Peyer's patch (tissue), 4 donors: ENCODE results near the gene SF3A2. TPM values are rescaled to one million over a fixed set of nuclear protein-coding genes. Genes with fewer than 3 reads are reported as not detected.
"Not testable (repeated sequence)": the region's sequence is repeated elsewhere in the genome, so short reads cannot be mapped to it uniquely, and the experiment has no call there.

ENCODE experiments used
- DNase-seq, 3 donors: peaks; one replicate each; pipeline ENCODE4 v3.0.0-alpha.2; 2017 to 2019
- H3K27ac ChIP-seq, 4 donors: fragments of 200-600 bp; sonication (generic); one replicate each; pipeline ENCODE4 v1.5.1; 2016 to 2019
- H3K27me3 ChIP-seq, 2 donors: fragments of 200-600 bp; sonication (generic); one replicate each; pipeline ENCODE4 v1.5.1; 2019
- H3K36me3 ChIP-seq, 3 donors: fragments of 200-600 bp; sonication (generic); one replicate each; pipeline ENCODE4 v1.5.1; 2016 to 2019
- H3K4me1 ChIP-seq, 4 donors: fragments of 200-600 bp; sonication (generic); one replicate each; pipeline ENCODE4 v1.5.1; 2016 to 2019
- H3K4me3 ChIP-seq, 4 donors: fragments of 200-600 bp; sonication (generic); 1 replicate in 3 of 4; 2 replicates in 1 of 4; pipeline ENCODE4 v1.5.1; 2016 to 2019; ENCODE audit warnings: mild to moderate bottlenecking in 1 of 4
- H3K9me3 ChIP-seq, 4 donors: fragments of 200-600 bp; sonication (generic); one replicate each; pipeline ENCODE4 v1.5.1; 2016 to 2019; ENCODE audit warnings: mild to moderate bottlenecking in 1 of 4
- CTCF ChIP-seq, 6 experiments: fragments of 450-650 bp in 4 of 6; fragments of 200-600 bp in 2 of 6; sonication (generic) in 1 of 6; IDR thresholded peaks; one replicate each; pipeline ENCODE4 v1.5.1; 2017 to 2019; ENCODE audit warnings: antibody characterized with exemption in 6 of 6, mild to moderate bottlenecking in 3 of 6, moderate library complexity in 1 of 6
- POLR2A ChIP-seq, 2 donors: fragments of 450-650 bp; IDR thresholded peaks; one replicate each; pipeline ENCODE4 v1.5.1; 2017; ENCODE audit warnings: antibody characterized with exemption in 2 of 2, mild to moderate bottlenecking in 2 of 2, moderate library complexity in 2 of 2
- total RNA-seq, 4 donors: library from RNA; depleted of rRNA; stranded (reverse); fragments of >200 nt; gene quantifications; one replicate each; pipeline ENCODE4 v1.1.0, GENCODE V29; 2016

Gene SF3A2
- total RNA-seq, 4 donors from 2014 or later, result 38.7 to 133 (median 72.3) TPM

- Histone ChIP-seq H3K4me1 (peaks cover 0 to 15% (median 0%) of the 10 kb centered on the region in 4 donors), H3K27ac (no peak overlapping the region), H3K36me3 (peaks cover 0 to 82% (median 0%) of the 10 kb centered on the region in 3 donors), H3K9me3 (no peaks in the 10 kb centered on the region), H3K27me3 (no peaks in the 10 kb centered on the region), H3K4me3 (no peak overlapping the region)
- TF ChIP-seq POLR2A (IDR thresholded peaks at IDR 0.05) (no peak), CTCF (IDR thresholded peaks at IDR 0.05) (no peak)
- DNase-seq, result no peak
Measured at GRCh38 chr19:2195914-2196313, 40.7 kb upstream of the SF3A2 start.

GRCh38 chr19:2197270-2197669, 39.4 kb upstream of the SF3A2 start:
- Histone ChIP-seq H3K4me1 (peaks cover 0 to 2% (median 0%) of the 10 kb centered on the region in 4 donors), H3K36me3 (peaks cover 0 to 69% (median 0%) of the 10 kb centered on the region in 3 donors), H3K27me3 (no peaks in the 10 kb centered on the region), H3K9me3 (no peaks in the 10 kb centered on the region), H3K4me3 (no peak overlapping the region), H3K27ac (no peak overlapping the region)
- DNase-seq, result no peak
- TF ChIP-seq CTCF (IDR thresholded peaks at IDR 0.05) (no peak), POLR2A (IDR thresholded peaks at IDR 0.05) (no peak)

- no peak for TF ChIP-seq POLR2A (IDR thresholded peaks at IDR 0.05)
- H3K4me1 ChIP-seq, result no peaks in the 10 kb centered on the region
- DNase-seq, result no peak
- H3K27me3 ChIP-seq, result no peaks in the 10 kb centered on the region
- no peaks in the 10 kb centered on the region for H3K9me3 ChIP-seq
- H3K4me3 ChIP-seq, result no peak overlapping the region
- peaks cover 0 to 71% (median 0%) of the 10 kb centered on the region in 3 donors for H3K36me3 ChIP-seq
- H3K27ac ChIP-seq, result no peak overlapping the region
Measured at GRCh38 chr19:2198317-2198716, 38.3 kb upstream of the SF3A2 start.

GRCh38 chr19:2199215-2199614, 37.4 kb upstream of the SF3A2 start:
- Histone ChIP-seq H3K27me3 (no peaks in the 10 kb centered on the region), H3K9me3 (no peaks in the 10 kb centered on the region), H3K27ac (no peak overlapping the region), H3K36me3 (peaks cover 0 to 71% (median 0%) of the 10 kb centered on the region in 3 donors), H3K4me1 (no peaks in the 10 kb centered on the region), H3K4me3 (no peak overlapping the region)
- no peak for DNase-seq
- TF ChIP-seq POLR2A (IDR thresholded peaks at IDR 0.05) (no peak), CTCF (IDR thresholded peaks at IDR 0.05) (no peak)

- H3K27me3 ChIP-seq, result no peaks in the 10 kb centered on the region
- H3K36me3 ChIP-seq, result peaks cover 0 to 65% (median 0%) of the 10 kb centered on the region in 3 donors
- H3K4me1 ChIP-seq, result no peaks in the 10 kb centered on the region
- H3K9me3 ChIP-seq, result no peaks in the 10 kb centered on the region
- H3K27ac ChIP-seq, result no peak overlapping the region
- H3K4me3 ChIP-seq, result no peak overlapping the region
- no peak for TF ChIP-seq CTCF (IDR thresholded peaks at IDR 0.05)
- TF ChIP-seq POLR2A (IDR thresholded peaks at IDR 0.05), result no peak
- DNase-seq, result no peak
Measured at GRCh38 chr19:2199861-2200623, 36.6 kb upstream of the SF3A2 start.

GRCh38 chr19:2200624-2201294, 35.9 kb upstream of the SF3A2 start:
- H3K4me3 ChIP-seq, DNase-seq, H3K27me3 ChIP-seq, H3K27ac ChIP-seq, H3K9me3 ChIP-seq, H3K4me1 ChIP-seq: not testable (repeated sequence)
- peaks cover 0 to 61% (median 0%) of the 10 kb centered on the region in 3 donors for H3K36me3 ChIP-seq
